Colon (tissue), 2 donors: ENCODE results near the gene NDUFA7.
"Not testable (repeated sequence)": the region's sequence is repeated elsewhere in the genome, so short reads cannot be mapped to it uniquely, and the experiment has no call there.

Source experiments
- FAIRE-seq: peaks from 2 replicates; lab custom pipeline; 2012; peaks lifted over from hg19 to GRCh38; lab: Jason Lieb, UNC
- donor health status: control.
- donor health status: control.

The NDUFA7 gene

GRCh38 chr19:8318835-8319234, 2.3 kb downstream of the NDUFA7 start:
- FAIRE-seq = not testable (repeated sequence)

DNA sequence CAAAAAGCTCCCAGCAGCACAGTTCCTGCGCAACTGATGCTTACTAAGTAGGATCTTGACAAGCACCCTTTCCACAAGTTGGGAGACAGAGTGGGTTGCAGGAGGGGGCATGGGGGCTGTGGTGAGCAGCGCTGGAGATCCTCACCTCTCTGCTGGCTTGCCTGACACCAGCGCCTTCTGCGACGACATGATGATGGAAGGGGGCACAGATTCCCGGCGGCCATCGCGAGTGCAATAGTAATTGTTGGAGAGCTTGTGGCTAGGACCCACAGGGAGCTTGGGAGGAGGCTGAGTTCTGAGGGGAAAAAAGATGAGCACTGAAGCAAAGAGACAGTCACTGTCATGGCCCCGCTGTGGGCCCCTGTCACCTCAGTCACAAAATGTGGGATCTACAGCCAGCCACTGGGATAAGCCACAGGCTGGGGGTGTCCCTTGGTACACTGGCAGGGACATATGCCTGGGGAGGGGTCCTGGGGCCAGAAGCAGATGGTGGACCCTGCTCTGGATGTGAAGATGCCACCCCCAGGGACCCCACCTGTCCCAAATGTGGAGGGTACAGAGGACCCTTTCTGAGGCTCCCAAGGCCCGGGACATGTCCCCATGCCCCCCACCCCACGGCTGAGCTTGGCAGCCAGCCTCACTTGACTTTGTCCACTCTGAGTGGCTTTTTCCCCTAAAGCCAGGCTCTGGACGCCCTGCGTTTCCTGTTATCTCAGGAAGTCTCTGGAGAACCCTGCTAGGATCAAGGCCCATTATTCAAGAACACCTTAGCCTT, 4.6 kb downstream of the NDUFA7 start:
- FAIRE-seq = no peak

GRCh38 chr19:8314981-8315640, 6.1 kb downstream of the NDUFA7 start:
- FAIRE-seq = not testable (repeated sequence)

DNA sequence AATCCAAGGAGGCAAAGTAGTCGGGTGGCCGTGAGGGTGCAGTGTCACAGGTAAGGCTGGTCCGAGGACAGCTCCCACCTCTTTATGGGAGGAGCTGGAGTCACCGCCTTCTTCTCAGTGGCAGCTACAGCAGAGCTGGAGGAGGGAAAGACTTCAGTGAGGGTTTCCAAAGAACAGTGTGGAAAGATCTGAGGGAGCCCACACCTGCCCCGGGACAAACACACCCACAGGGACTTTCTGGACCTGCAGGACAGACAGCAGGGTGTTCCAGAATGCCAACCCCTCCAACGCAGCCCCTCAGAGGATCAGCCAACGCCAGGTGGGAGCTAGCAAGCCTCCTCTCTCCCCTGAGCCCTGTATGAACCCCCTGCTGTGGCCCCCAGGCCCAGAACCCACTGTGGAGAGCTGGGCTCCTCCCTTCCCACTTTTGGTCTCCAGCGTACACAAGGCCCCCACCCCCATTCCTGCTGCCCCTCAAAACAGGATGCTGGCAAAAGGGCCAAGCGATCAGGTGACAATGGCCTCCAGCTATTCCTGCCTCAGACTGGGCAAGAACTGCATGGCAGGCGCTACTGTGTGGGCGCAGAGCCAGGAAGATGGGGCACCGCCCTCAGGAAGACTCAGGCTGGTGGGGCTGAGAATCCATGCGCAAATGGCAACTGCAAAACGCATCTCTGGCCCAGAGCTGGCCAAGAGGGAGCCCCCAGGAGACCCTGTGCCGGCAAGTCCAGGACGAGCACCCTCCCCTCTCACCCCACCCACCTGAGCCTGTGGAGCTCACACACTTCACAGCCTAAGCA, 9.5 kb downstream of the NDUFA7 start:
- no peak for FAIRE-seq

DNA sequence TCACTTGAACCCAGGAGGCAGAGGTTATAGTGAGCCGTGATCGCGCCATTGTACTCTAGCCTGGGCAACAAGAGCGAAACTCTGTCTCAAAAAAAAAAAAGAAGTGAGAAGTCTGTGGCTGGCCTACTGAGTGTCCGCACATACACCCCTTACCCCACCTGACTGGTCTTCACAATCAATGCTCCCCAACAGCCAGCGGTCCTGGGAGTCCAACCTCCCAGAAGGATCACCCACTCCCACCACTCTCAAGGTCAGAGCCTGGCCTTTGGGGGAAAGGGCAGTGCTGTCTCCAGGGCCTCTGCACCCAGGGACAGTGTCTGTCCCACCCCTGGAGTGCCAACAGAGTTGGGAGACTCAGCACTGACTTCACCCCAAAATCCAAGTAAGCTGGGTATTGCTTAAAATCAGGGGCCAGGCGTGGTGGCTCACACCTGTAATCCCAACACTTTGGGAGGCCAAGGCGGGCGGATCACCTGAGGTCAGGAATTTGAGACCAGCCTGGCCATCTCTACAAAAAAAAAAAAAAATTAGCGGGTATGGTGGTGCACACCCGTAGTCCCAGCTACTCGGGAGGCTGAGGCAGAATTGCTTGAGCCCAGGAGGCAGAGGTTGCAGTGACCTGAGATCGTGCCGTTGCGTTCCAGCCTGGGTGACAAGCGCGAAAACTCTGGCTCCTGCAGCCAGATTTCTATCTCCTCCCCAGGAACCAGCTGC, 10.7 kb downstream of the NDUFA7 start:
- no peak for FAIRE-seq

- no peak for FAIRE-seq
Measured at GRCh38 chr19:8308891-8309291, 12.3 kb downstream of the NDUFA7 start.

- no peak for FAIRE-seq
Measured at GRCh38 chr19:8307965-8308866, 13.0 kb downstream of the NDUFA7 start, which contains the start of gene CD320. Gene CD320, minus strand, starts transcription at chr19:8308358. Its CDS starts 68 bp downstream, at chr19:8308290.

DNA sequence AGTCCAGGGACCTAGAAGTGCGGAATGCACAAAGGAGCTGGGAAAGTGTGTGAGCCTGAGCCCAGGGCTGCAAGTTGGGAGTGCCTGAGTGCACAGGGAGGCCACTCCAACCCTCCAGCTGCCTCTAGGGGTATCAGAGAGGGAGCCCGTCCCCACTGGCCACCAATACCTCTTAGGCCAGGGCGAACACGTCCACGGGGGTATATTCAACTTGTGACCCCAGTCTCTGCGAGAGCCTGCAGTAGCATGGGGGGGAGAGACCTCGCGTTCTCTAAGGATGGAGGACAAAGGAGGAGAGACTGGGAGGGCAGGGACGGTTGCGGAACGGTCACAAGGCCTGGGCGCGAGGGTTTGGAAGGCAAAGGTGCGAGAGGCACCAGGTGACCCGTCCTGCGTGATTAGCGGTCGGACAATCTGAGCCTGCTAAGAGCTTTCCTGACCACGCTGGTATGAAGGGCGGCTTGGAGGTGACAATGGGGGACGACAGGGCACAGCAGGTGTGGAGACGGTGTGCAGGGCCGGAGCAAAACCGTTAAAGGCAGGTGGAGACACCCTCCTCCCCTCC, 13.7 kb downstream of the NDUFA7 start:
- no peak for FAIRE-seq

GRCh38 chr19:8306235-8307054, 14.7 kb downstream of the NDUFA7 start:
- FAIRE-seq = no peak

- no peak for FAIRE-seq
Measured at GRCh38 chr19:8305798-8306197, 15.4 kb downstream of the NDUFA7 start.

DNA sequence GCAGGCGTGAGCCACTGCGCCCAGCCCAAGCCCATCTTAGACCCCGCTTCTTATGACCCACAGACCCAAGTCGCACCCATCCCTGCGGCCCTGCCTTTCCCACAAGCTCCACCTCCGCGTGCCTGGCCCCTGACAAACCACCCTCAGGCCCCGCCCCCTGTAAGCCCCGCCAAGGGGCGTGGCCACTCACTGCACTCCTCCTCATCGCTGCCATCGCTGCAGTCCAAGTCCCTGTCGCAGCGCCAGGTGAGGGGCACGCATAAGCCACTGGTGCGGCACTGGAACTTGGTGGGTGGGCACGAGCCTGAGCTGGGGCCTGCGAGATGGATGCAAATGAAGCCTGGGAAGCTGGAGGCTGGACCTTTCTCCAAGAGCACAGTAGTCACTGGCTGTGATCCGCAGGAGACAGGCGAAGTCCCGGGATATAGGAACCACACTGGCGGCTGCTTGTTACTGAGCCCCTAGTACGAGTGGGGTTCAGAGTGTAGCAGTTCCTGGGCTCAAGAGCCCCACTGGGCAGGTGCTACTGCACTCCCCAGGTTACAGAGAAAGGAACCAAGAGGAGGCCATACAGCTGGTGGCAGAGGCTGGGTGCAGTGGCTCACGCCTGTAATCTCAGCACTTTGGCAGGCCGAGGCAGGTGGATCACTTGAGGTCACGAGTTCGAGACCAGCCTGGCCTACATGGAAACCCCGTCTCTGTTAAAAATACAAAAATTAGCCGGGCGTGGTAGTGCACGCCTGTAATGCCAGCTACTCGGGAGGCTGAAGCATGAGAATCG, 16.1 kb downstream of the NDUFA7 start:
- FAIRE-seq = no peak

DNA sequence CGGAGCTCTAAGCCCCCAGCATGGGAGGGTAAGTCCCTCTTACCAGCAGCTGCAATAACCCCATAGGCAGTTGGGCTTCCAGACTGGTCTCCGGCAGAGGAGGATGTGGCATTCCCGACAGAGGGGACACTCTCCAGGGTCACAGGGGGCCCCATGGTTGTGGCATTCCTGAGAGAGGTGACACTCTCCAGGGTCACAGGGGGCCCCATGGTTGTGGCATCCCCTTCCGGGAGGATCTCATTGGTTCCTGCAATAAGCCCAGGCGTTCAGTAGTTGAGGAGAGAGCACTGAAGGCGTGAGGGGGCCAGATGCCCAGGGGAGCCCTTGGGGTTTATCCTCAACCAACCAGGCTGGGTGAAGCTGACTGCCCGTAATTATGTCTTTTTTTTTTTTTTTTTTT, 18.4 kb downstream of the NDUFA7 start:
- no peak for FAIRE-seq

DNA sequence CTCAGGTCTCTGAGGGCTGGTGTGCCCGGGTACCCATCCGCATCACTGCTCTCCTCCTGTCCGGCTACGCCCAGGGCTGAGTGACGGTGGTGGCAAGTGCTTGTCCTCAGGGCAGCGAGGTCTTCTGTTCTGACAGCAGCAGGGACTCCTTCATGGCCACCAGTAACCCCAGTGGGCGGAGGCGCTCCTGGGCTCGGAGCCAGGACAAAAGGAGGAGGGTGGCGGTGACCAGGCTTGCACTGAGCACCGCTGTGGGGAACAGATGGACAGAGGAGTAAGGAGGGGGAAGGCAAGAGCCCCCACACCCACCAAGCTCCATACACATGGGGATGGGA, 18.9 kb downstream of the NDUFA7 start:
- no peak for FAIRE-seq

DNA sequence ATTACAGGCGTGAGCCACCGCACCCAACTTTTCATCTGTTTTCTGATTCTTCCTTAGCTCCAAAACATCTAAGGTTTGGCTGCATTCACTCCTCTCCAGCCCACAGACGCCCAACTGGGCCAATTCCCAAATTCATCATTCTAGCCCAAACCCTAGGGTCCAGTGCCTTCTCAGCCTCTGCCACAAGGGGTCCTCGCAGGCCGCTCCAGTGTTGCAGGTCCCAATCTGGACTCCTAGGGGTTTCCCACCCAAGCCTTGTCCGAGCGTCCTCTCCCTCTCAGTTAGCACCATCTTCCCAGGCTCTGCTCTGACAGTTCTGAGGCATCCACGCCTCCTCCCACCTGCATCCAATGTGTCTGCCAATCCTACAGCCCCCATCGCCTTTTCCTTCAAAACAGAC, 29.8 kb downstream of the NDUFA7 start:
- FAIRE-seq = not testable (repeated sequence)

- FAIRE-seq = not testable (repeated sequence)
Measured at GRCh38 chr19:8276508-8276907, 44.7 kb downstream of the NDUFA7 start.

GRCh38 chr19:8269724-8270123, 51.5 kb downstream of the NDUFA7 start:
- no peak for FAIRE-seq

DNA sequence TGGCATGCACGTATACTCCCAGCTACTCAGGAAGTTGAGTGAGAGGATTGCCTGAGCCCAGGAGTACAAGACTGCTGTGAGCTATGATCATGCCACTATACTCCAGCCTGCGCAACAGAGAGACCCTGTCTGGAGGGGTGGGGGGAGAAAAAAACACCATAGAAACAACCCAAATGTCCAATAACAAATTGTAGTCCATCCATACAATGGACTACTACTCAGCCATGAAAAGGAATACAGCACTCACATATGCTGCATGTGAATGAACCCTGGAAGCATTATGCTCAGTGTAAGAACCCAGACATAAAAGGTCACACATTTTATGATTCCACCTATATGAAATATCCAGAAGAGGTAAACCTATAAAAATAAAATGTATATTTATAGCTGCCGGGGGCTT, 55.3 kb downstream of the NDUFA7 start:
- FAIRE-seq = no peak

DNA sequence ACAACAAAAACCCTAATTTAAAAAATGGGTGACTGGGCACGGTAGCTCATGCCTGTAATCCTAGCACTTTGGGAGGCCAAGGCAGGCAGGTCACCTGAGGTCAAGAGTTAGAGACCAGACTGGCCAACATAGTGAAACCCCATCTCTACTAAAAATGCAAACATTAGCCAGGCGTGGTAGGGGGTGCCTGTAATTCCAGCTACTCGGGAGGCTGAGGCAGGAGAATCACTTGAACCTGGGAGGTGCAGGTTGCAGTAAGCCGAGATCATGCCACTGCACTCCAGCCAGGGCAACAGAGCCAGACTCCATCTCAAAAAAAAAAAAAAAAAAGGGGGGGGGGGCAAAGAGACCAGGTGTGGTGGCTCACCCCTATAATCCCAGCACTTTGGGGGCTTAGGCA, 56.9 kb downstream of the NDUFA7 start:
- FAIRE-seq = not testable (repeated sequence)

DNA sequence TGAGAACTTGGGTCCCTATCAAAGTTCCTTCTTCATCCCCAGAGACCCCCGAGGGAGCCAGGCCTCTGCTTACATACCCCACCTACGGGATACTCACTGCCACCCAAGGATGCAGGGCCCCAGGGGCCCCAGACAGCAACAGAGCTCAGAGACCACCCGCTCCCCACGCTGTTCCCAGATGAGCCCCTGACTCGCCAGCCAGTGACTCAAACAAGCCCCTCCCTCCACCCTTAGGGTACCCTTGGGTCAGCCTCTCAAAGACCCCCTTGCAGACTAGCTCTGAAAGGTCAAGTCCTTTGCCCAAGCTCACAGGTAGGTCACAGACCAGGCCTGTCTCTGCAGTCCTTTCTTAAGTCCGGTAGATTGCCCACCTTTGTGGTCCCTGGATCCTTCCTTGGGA, 58.7 kb downstream of the NDUFA7 start:
- no peak for FAIRE-seq
